IMR-90 (cell line): ENCODE data around the gene CDK6.

Experiments
- BHLHE40 ChIP-seq: fragments of 150-350 bp; IDR thresholded peaks from 2 replicates; pipeline ENCODE4 v1.6.1; 2016; ENCODE audit warnings: mild to moderate bottlenecking, low read depth, low read length
- CEBPB ChIP-seq: IDR thresholded peaks from 2 replicates; pipeline ENCODE4 v1.6.1; 2012; ENCODE audit warnings: low read depth, low read length, improper control_type of control experiment
- CTCF ChIP-seq: conservative IDR thresholded peaks from 2 replicates; pipeline ENCODE4 v1.5.1; 2012; ENCODE audit warnings: mild to moderate bottlenecking, low read depth, low read length, improper control_type of control experiment
- FOS ChIP-seq: fragments of 150-350 bp; IDR thresholded peaks from 2 replicates; pipeline ENCODE4 v1.6.1; 2016; ENCODE audit warnings: low read depth, low read length
- POLR2A ChIP-seq: IDR thresholded peaks from 2 replicates; pipeline ENCODE4 v1.6.1; 2012; ENCODE audit warnings: mild to moderate bottlenecking, low read depth, low read length
- RCOR1 ChIP-seq: IDR thresholded peaks from 2 replicates; pipeline ENCODE4 v1.6.1; 2012; ENCODE audit warnings: mild to moderate bottlenecking, low read length, improper control_type of control experiment; ENCODE audit not compliant: insufficient replicate concordance
- RFX5 ChIP-seq: IDR thresholded peaks from 2 replicates; pipeline ENCODE4 v1.8.0; 2012; ENCODE audit warnings: low read depth, mild to moderate bottlenecking, low read length, moderate library complexity
- TF ChIP-seq, protein P1 (sequence below): fragments of 150-350 bp; IDR thresholded peaks from 2 replicates; pipeline ENCODE4 v1.6.1; 2017; ENCODE audit warnings: mild to moderate bottlenecking, antibody characterized with exemption, low read length, low read depth
- TF ChIP-seq, protein P2 (sequence below): fragments of 150-350 bp; IDR thresholded peaks from 2 replicates; pipeline ENCODE4 v1.6.1; 2016; ENCODE audit warnings: low read depth, mild to moderate bottlenecking, low read length, moderate library complexity, borderline replicate concordance

DNA sequence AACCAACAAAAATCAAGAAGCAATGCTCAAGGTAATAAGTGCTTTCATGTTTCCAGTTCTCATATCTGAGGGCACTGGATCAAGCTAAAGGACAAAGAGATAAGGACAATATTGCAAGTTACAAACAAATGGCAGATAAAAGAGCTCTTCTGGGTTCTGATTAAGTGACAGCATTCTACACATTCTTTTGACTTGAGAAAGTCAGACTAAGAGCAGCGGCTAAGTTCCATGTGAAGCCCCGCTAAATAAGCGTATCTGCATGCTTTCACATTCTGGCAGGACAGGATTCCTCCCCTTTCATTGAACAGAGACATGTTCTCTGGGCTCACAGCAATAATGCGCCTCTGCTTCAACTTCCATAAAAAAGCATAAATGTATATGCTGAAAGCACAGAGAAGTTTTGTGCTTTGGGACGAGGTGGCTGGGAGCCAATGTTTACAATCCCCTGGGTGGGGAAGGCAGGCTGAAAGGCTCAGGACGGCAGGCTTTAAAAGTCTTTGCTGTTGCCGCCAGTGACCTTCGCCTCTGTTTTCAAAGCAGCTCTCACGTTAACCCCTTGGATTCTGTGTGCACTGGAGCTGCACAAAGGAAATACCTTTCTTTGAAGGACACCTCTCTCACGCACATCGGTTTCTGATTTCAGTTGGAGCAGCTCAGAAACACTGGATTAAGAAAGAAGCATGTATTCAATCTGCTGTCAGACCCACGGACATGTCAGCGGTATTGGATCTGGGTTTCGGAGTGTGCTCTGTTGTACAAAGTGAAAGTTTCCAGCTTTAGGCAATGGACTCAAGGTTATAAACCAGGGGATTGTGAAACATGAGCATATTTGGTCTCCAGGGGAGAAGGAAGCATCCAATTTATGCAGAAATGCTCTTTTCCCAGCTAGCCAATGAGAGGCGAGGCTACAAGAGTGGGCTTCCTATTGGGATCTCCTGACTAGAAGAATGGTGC lies 140.8 kb downstream of the CDK6 start:
- TF ChIP-seq CTCF (no peak), FOS (no peak), BHLHE40 (no peak), POLR2A (no peak; the same call in 1 of the 2 replicates), CEBPB (peak; percentile 91), RCOR1 (no peak), RFX5 (no peak)
- TF ChIP-seq, protein P1, sequence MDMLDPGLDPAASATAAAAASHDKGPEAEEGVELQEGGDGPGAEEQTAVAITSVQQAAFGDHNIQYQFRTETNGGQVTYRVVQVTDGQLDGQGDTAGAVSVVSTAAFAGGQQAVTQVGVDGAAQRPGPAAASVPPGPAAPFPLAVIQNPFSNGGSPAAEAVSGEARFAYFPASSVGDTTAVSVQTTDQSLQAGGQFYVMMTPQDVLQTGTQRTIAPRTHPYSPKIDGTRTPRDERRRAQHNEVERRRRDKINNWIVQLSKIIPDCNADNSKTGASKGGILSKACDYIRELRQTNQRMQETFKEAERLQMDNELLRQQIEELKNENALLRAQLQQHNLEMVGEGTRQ: no peak
- TF ChIP-seq, protein P2, sequence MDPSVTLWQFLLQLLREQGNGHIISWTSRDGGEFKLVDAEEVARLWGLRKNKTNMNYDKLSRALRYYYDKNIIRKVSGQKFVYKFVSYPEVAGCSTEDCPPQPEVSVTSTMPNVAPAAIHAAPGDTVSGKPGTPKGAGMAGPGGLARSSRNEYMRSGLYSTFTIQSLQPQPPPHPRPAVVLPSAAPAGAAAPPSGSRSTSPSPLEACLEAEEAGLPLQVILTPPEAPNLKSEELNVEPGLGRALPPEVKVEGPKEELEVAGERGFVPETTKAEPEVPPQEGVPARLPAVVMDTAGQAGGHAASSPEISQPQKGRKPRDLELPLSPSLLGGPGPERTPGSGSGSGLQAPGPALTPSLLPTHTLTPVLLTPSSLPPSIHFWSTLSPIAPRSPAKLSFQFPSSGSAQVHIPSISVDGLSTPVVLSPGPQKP: no peak
